ENCODE measurements around the gene ADAMTS19.

GRCh38 chr5:129652349-129653056, 192.4 kb downstream of the ADAMTS19 start:
- TF ChIP-seq POLR2AphosphoS5 (IDR thresholded peaks at IDR 0.05; ENCODE audit: low read depth) = no peak
- TF ChIP-seq CTCF (IDR thresholded peaks at IDR 0.05; ENCODE audit: insufficient read depth, low read length) = no peak
